22Rv1 (cell line): ENCODE measurements around the gene WWP2.
"Not testable (repeated sequence)": the region's sequence is repeated elsewhere in the genome, so short reads cannot be mapped to it uniquely, and the experiment has no call there.

Source experiments
- H3K27ac ChIP-seq: fragments of 450-650 bp; 2 replicates; pipeline ENCODE4 v1.5.1; 2017
- ZFX ChIP-seq: fragments of 450-650 bp; IDR thresholded peaks from 2 replicates; pipeline ENCODE4 v1.6.1; 2017; ENCODE audit warnings: antibody characterized with exemption, borderline replicate concordance
- TF ChIP-seq, protein P1 (sequence below): fragments of 450-650 bp; IDR thresholded peaks from 2 replicates; pipeline ENCODE4 v1.5.1; 2017; ENCODE audit warnings: mild to moderate bottlenecking

The WWP2 gene

DNA sequence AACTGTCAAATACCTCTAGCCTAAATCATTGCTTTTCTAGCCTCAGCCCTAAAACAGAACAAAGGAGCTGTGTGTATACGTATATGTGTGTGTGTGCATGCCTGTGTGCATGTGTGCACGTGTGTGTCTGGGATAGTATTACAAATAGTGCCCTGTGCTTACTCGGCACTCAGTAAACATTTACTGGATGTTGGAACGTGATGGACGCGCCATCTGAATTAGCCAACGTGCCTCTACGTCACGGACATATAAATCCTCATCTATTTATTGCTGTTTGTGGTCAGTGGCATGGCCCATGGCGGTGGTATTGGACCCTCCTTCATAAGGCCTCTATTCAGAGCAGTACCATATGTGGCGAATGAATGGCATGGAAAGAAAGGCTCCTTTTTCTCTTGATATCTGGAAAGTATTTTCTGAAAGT, 37.5 kb downstream of the WWP2 start:
- H3K27ac ChIP-seq = no peak overlapping the region
- TF ChIP-seq ZFX = no peak
- TF ChIP-seq, protein P1, sequence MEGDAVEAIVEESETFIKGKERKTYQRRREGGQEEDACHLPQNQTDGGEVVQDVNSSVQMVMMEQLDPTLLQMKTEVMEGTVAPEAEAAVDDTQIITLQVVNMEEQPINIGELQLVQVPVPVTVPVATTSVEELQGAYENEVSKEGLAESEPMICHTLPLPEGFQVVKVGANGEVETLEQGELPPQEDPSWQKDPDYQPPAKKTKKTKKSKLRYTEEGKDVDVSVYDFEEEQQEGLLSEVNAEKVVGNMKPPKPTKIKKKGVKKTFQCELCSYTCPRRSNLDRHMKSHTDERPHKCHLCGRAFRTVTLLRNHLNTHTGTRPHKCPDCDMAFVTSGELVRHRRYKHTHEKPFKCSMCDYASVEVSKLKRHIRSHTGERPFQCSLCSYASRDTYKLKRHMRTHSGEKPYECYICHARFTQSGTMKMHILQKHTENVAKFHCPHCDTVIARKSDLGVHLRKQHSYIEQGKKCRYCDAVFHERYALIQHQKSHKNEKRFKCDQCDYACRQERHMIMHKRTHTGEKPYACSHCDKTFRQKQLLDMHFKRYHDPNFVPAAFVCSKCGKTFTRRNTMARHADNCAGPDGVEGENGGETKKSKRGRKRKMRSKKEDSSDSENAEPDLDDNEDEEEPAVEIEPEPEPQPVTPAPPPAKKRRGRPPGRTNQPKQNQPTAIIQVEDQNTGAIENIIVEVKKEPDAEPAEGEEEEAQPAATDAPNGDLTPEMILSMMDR = no peak

DNA sequence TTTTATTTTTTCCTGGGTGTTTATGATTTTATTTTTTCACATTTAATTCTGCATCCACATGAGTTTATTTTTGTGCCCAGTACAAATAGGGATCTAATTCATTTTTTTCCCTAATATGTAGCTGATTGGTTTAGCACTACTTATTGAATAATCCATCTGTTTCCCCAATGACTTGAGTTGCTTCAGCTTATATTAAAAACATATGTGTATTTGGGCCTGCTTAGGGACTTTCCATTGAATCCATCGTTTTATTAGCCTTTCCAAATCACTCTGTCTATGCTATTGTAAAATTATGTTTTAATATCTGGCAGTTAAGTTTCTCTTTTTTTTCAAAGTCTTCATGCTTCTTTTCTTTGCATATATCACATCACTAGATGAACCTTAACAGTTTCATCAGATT, 42.2 kb downstream of the WWP2 start:
- TF ChIP-seq, protein P1 = no peak
- no peak for TF ChIP-seq ZFX
- H3K27ac ChIP-seq = no peak overlapping the region

DNA sequence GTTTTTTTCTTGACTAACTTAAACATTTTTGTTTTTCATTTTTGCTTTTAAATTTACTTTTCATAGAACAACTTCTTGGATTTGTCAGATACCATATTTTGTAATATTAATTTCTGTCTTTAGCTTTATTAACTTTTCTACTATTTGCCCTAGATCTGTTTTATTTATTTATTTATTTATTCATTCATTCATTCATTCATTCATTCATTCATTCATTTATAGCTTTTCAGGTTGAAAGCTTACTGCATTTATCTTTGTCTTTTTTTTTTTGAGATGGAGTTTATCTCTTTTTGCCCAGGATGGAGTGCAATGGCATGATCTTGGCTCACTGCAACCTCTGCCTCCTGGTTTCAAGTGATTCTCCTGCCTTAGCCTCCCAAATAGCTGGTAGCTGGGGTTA, 44.6 kb downstream of the WWP2 start:
- not testable (repeated sequence) for H3K27ac ChIP-seq

DNA sequence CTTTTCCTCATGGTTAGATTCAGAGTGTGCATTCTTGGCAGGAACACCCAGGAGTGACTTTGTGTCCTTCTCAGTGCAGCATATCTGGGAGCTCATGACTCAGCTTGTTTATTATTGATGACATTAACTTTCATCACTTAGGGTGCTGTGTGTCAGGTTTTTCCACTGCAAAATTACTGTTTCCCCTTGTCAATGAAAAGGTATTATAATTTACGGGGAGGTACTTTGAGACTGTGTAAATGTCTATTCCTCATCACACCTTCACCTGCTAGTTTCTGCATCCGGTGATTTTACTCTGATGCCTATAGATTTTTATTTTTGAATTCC, 50.5 kb downstream of the WWP2 start:
- no peak for TF ChIP-seq ZFX
- TF ChIP-seq, protein P1 = no peak
- no peak overlapping the region for H3K27ac ChIP-seq

- TF ChIP-seq ZFX = no peak
- TF ChIP-seq, protein P1 = no peak
- no peak overlapping the region for H3K27ac ChIP-seq
Measured at GRCh38 chr16:69814078-69814477, 51.9 kb downstream of the WWP2 start.

GRCh38 chr16:69814561-69814960, 52.4 kb downstream of the WWP2 start:
- no peak overlapping the region for H3K27ac ChIP-seq
- TF ChIP-seq, protein P1 = no peak
- no peak for TF ChIP-seq ZFX

DNA sequence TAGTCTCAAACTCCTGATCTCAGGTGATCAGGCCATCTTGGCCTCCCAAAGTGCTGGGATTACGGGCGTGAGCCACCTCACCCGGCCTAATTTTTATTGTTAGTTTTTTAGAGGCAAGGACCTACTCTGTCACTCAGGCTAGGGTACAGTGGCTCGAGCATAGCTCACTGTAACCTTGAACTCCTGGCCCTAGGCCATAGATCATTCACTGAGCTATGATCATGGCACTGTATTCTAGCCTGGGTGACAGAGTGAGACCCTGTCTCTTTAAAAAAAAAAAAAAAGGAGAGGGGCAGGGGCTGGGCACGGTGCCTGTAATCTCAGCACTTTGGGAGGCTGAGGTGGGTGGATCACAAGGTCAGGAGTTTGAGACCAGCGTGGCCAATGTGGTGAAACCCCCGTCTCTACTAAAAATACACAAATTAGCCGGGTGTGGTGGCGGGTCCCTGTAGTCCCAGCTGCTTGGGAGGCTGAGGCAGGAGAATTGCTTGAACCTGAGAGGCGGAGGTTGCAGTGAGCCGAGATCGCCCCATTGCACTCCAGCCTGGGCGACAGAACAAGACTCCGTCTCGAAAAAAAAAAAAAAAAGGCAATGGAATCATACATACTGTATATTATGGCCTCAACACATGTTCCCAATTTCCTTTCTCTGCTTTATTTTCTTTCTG, 53.2 kb downstream of the WWP2 start:
- not testable (repeated sequence) for H3K27ac ChIP-seq

- TF ChIP-seq, protein P1 = no peak
- no peak for TF ChIP-seq ZFX
- H3K27ac ChIP-seq = no peak overlapping the region
Measured at GRCh38 chr16:69816996-69817395, 54.9 kb downstream of the WWP2 start.
